NCI-H526 treated with DMSO at 0.1 percent for 48 hours (cell line): ENCODE data around the gene CPLANE1.

ENCODE experiments used
- DNase-seq: peaks from one replicate; lab custom pipeline; 2025; lab: John Stamatoyannopoulos, UW

CPLANE1 gene

DNA sequence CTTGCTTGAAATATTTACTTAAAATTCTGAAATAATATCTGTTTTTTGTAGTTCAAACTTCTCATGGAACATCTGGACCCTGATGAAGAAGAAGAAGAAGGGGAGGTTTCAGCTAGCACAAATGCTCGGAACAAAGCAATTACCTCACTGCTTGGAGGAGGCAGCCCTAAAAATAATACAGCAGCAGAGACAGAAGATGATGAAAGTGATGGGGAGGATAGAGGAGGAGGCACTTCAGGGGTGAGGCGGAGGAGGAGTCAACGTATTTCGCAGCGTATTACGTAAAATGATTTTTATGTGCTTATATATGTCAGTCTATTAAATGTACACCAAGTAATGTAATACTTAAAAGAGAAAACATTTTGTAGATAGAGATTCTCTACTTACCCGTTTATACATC lies 185.4 kb downstream of the CPLANE1 start:
- DNase-seq, result no peak

DNA sequence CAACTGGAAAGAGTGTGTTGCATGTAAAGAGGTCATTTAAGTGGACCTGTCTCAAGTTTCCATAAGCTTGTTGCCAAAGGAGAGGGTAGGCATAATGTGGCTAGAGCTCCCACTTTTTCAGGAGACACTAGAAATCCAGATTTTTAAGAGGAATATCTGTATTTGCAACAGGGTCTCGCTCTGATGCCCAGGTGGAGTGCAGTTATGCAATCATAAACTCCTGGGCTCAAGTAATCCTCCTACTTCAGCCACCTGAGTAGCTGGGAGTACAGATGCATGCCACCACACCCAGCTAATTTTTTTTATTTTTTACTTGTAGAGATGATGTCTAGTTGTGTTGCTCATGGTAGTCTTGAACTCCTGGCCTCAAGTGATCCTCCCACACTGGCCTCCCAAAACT lies 189.1 kb downstream of the CPLANE1 start:
- DNase-seq, result no peak

DNA sequence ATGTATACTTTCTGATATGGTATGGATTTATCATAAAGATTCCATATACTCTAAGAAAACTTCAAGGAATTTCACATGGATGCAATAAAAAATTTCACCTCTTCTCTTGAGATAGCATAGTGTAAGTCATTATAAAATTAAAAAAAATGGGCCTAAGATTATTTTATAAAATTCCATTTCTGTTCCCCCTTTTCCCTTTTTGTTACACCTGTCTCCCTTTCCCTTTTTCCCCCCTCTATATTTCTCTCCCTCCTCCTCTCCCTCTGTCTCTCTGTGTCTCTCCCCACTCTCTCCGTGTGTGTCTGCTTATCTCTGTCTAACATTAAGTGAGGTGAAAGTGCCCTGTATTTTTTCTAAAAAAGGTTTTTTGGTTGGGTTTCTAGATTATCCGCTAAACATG lies 192.4 kb downstream of the CPLANE1 start:
- DNase-seq, result no peak
